HCT116 (cell line): ENCODE data around the gene EFNB2.

Experiments used
- CEBPB ChIP-seq: IDR thresholded peaks from 2 replicates; pipeline ENCODE4 v1.6.1; 2012; ENCODE audit warnings: low read depth
- EZH2 ChIP-seq: fragments of 200-600 bp; sonication (generic); IDR thresholded peaks from 2 replicates; pipeline ENCODE4 v1.6.1; 2017; ENCODE audit warnings: antibody characterized with exemption, mixed run types
- EZH2phosphoT487 ChIP-seq: fragments of 200-600 bp; IDR thresholded peaks from 2 replicates; pipeline ENCODE4 v1.6.1; 2018; ENCODE audit warnings: antibody characterized with exemption, borderline replicate concordance
- FOSL1 ChIP-seq: IDR thresholded peaks from 2 replicates; pipeline ENCODE4 v1.6.1; 2012; ENCODE audit warnings: low read depth
- POLR2A ChIP-seq: IDR thresholded peaks from 2 replicates; pipeline ENCODE4 v1.7.0; 2011; ENCODE audit warnings: borderline replicate concordance; ENCODE audit not compliant: insufficient read depth, insufficient read length; ENCODE audit errors: extremely low read depth
- YY1 ChIP-seq: IDR thresholded peaks from 2 replicates; pipeline ENCODE4 v1.6.1; 2011; ENCODE audit warnings: low read length, low read depth, moderate library complexity, mild to moderate bottlenecking; ENCODE audit not compliant: insufficient replicate concordance; ENCODE audit errors: extremely low read depth
- ZBTB33 ChIP-seq: IDR thresholded peaks from 2 replicates; pipeline ENCODE4 v1.6.1; 2011; ENCODE audit warnings: mild to moderate bottlenecking, low read length, moderate library complexity; ENCODE audit not compliant: insufficient replicate concordance; ENCODE audit errors: extremely low read depth
- ZFX ChIP-seq: fragments of 450-650 bp; IDR thresholded peaks from 2 replicates; pipeline ENCODE4 v1.6.1; 2017
- TF ChIP-seq, protein P1 (sequence below), 3 experiments: fragments of 200-600 bp in 1 of 3; sonication (generic) in 1 of 3; IDR thresholded peaks in 2 of 3; conservative IDR thresholded peaks in 1 of 3; 2 replicates each; pipeline ENCODE4 v1.5.1; 2012 to 2017; ENCODE audit warnings: low read depth in 2 of 3, low read length in 2 of 3, antibody characterized with exemption in 1 of 3, borderline replicate concordance in 1 of 3, control low read depth in 1 of 3, mild to moderate bottlenecking in 1 of 3, mixed read lengths in 1 of 3, mixed run types in 1 of 3, moderate library complexity in 1 of 3; ENCODE audit not compliant: insufficient read depth in 1 of 3
- TF ChIP-seq, protein P2 (sequence below): IDR thresholded peaks from 2 replicates; pipeline ENCODE4 v1.6.1; 2012
- TF ChIP-seq, protein P3 (sequence below): IDR thresholded peaks from 2 replicates; pipeline ENCODE4 v1.6.1; 2012; ENCODE audit warnings: low read depth

- TF ChIP-seq POLR2A = no peak
- TF ChIP-seq, protein P1, sequence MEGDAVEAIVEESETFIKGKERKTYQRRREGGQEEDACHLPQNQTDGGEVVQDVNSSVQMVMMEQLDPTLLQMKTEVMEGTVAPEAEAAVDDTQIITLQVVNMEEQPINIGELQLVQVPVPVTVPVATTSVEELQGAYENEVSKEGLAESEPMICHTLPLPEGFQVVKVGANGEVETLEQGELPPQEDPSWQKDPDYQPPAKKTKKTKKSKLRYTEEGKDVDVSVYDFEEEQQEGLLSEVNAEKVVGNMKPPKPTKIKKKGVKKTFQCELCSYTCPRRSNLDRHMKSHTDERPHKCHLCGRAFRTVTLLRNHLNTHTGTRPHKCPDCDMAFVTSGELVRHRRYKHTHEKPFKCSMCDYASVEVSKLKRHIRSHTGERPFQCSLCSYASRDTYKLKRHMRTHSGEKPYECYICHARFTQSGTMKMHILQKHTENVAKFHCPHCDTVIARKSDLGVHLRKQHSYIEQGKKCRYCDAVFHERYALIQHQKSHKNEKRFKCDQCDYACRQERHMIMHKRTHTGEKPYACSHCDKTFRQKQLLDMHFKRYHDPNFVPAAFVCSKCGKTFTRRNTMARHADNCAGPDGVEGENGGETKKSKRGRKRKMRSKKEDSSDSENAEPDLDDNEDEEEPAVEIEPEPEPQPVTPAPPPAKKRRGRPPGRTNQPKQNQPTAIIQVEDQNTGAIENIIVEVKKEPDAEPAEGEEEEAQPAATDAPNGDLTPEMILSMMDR (IDR thresholded peaks at IDR 0.05 in 2 of 3, conservative IDR thresholded peaks at IDR 0.05 in 1 of 3; ENCODE audit: borderline replicate concordance in 1 of 3, insufficient read depth in 1 of 3, low read depth in 2 of 3, low read length in 2 of 3) = no peak
- TF ChIP-seq EZH2phosphoT487 = no peak
- no peak for TF ChIP-seq EZH2
- TF ChIP-seq ZFX = no peak
- TF ChIP-seq, protein P2, sequence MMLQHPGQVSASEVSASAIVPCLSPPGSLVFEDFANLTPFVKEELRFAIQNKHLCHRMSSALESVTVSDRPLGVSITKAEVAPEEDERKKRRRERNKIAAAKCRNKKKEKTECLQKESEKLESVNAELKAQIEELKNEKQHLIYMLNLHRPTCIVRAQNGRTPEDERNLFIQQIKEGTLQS = no peak
- no peak for TF ChIP-seq YY1
- TF ChIP-seq CEBPB = no peak
- TF ChIP-seq ZBTB33 = no peak
- TF ChIP-seq, protein P3, sequence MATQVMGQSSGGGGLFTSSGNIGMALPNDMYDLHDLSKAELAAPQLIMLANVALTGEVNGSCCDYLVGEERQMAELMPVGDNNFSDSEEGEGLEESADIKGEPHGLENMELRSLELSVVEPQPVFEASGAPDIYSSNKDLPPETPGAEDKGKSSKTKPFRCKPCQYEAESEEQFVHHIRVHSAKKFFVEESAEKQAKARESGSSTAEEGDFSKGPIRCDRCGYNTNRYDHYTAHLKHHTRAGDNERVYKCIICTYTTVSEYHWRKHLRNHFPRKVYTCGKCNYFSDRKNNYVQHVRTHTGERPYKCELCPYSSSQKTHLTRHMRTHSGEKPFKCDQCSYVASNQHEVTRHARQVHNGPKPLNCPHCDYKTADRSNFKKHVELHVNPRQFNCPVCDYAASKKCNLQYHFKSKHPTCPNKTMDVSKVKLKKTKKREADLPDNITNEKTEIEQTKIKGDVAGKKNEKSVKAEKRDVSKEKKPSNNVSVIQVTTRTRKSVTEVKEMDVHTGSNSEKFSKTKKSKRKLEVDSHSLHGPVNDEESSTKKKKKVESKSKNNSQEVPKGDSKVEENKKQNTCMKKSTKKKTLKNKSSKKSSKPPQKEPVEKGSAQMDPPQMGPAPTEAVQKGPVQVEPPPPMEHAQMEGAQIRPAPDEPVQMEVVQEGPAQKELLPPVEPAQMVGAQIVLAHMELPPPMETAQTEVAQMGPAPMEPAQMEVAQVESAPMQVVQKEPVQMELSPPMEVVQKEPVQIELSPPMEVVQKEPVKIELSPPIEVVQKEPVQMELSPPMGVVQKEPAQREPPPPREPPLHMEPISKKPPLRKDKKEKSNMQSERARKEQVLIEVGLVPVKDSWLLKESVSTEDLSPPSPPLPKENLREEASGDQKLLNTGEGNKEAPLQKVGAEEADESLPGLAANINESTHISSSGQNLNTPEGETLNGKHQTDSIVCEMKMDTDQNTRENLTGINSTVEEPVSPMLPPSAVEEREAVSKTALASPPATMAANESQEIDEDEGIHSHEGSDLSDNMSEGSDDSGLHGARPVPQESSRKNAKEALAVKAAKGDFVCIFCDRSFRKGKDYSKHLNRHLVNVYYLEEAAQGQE = no peak
- TF ChIP-seq FOSL1 = no peak
Measured at GRCh38 chr13:106517109-106517847, 18.2 kb downstream of the EFNB2 start.
